B cell (primary cell): ENCODE results near the gene RNASE7. TPM values are rescaled to one million over a fixed set of nuclear protein-coding genes. Genes with fewer than 3 reads are reported as not detected.

ENCODE experiments used
- ATAC-seq: fragments of 200-7000 bp; cut with Tn5 transposase; one replicate; pipeline ENCODE4 v1.10.0; 2021; ENCODE audit warnings: low read depth, mild to moderate bottlenecking, moderate number of reproducible peaks, moderate library complexity
- CTCF ChIA-PET: fragments of 350-600 bp; sonication (Branson Sonifier 250); formaldehyde crosslinking; loops from one replicate; lab custom pipeline; 2021; ENCODE audit warnings: antibody characterized with exemption, inconsistent platforms; lab: Charles Lee
- POLR2A ChIA-PET: fragments of 350-600 bp; sonication (Branson Sonifier 250); formaldehyde crosslinking; loops from one replicate; lab custom pipeline; 2021; ENCODE audit warnings: antibody characterized with exemption; lab: Charles Lee
- DNase-seq: peaks from one replicate; pipeline ENCODE4 v3.0.0; 2013
- H2AFZ ChIP-seq: 2 replicates; pipeline ENCODE4 v1.6.1; 2012; ENCODE audit warnings: mild to moderate bottlenecking, low read depth, low read length; ENCODE audit not compliant: insufficient read depth, poor library complexity, severe bottlenecking
- H3K27ac ChIP-seq, 2 donors: 1 replicate in 1 of 2; 2 replicates in 1 of 2; pipeline ENCODE4 v1.5.1; 2012 to 2013; ENCODE audit warnings: low read length in 2 of 2, mild to moderate bottlenecking in 2 of 2, moderate library complexity in 1 of 2
- H3K27me3 ChIP-seq, 4 experiments: fragments of 200-600 bp in 1 of 4; sonication (generic) in 1 of 4; replicated peaks in 1 of 4; 1 replicate in 2 of 4; 2 replicates in 2 of 4; pipeline versions ENCODE4 v1.6.1 to v1.7.0; 2013 to 2016; ENCODE audit warnings: low read length in 3 of 4, mild to moderate bottlenecking in 2 of 4, mixed read lengths in 1 of 4, moderate library complexity in 1 of 4; ENCODE audit not compliant: insufficient read depth in 4 of 4, control insufficient read depth in 3 of 4; ENCODE audit errors: control extremely low read depth in 1 of 4
- H3K36me3 ChIP-seq, 2 experiments: replicated peaks in 1 of 2; 1 replicate in 1 of 2; 2 replicates in 1 of 2; pipeline versions ENCODE4 v1.6.1 to v1.7.1; 2013; ENCODE audit warnings: low read length in 1 of 2; ENCODE audit not compliant: insufficient read depth in 2 of 2, control insufficient read depth in 1 of 2; ENCODE audit errors: control extremely low read depth in 1 of 2, extremely low read depth in 1 of 2
- H3K4me1 ChIP-seq, 2 donors: fragments of 200-600 bp in 1 of 2; sonication (generic) in 1 of 2; 1 replicate in 1 of 2; 2 replicates in 1 of 2; pipeline versions ENCODE4 v1.5.1 to v1.6.1; 2013 to 2017; ENCODE audit warnings: low read length in 2 of 2; ENCODE audit not compliant: control insufficient read depth in 2 of 2, insufficient read depth in 2 of 2
- H3K4me2 ChIP-seq: replicated peaks from 2 replicates; pipeline ENCODE3; 2012; ENCODE audit warnings: mild to moderate bottlenecking, low read depth, low read length; ENCODE audit not compliant: poor library complexity, severe bottlenecking
- H3K4me3 ChIP-seq, 5 experiments: fragments of 200-600 bp in 1 of 5; sonication (generic) in 1 of 5; 1 replicate in 3 of 5; 2 replicates in 2 of 5; pipeline versions ENCODE4 v1.5.1 to v1.7.0; 2011 to 2016; ENCODE audit warnings: low read length in 4 of 5, mild to moderate bottlenecking in 4 of 5, low read depth in 2 of 5, control low read depth in 1 of 5, moderate library complexity in 1 of 5; ENCODE audit not compliant: insufficient read depth in 1 of 5; ENCODE audit errors: control extremely low read depth in 1 of 5, extremely low read depth in 1 of 5
- H3K79me2 ChIP-seq: fragments of 200-600 bp; sonication (generic); one replicate; pipeline ENCODE4 v1.6.0; 2016; ENCODE audit warnings: low read length; ENCODE audit not compliant: control insufficient read depth, insufficient read depth
- H3K9ac ChIP-seq: fragments of 200-600 bp; sonication (generic); 2 replicates; pipeline ENCODE4 v1.6.1; 2017; ENCODE audit warnings: mild to moderate bottlenecking, low read length, moderate library complexity
- H3K9me3 ChIP-seq, 3 donors: one replicate each; pipeline versions ENCODE4 v1.6.1 to v1.7.1; 2013; ENCODE audit warnings: low read length in 2 of 3; ENCODE audit not compliant: control insufficient read depth in 2 of 3, insufficient read depth in 1 of 3; ENCODE audit errors: control extremely low read depth in 1 of 3
- H4K20me1 ChIP-seq: 2 replicates; pipeline ENCODE4 v1.6.0; 2012; ENCODE audit warnings: mild to moderate bottlenecking, low read length; ENCODE audit not compliant: insufficient read depth, control insufficient read depth, poor library complexity, severe bottlenecking
- H3K27ac Mint-ChIP-seq: one replicate; pipeline ENCODE4 v1.8.0; 2021; ENCODE audit warnings: mixed read lengths
- H3K27me3 Mint-ChIP-seq: one replicate; pipeline ENCODE4 v1.8.0; 2021; ENCODE audit warnings: mixed read lengths
- H3K4me1 Mint-ChIP-seq: one replicate; pipeline ENCODE4 v1.8.0; 2021; ENCODE audit warnings: mixed read lengths
- H3K4me3 Mint-ChIP-seq: one replicate; pipeline ENCODE4 v1.8.0; 2021; ENCODE audit warnings: mixed read lengths
- H3K9me3 Mint-ChIP-seq: one replicate; pipeline ENCODE4 v1.8.0; 2022; ENCODE audit warnings: mixed read lengths; ENCODE audit not compliant: insufficient read depth
- CTCF ChIP-seq: fragments of 200-600 bp; IDR thresholded peaks from one replicate; pipeline ENCODE4 v1.8.0; 2022; ENCODE audit warnings: antibody characterized with exemption, mild to moderate bottlenecking
- EZH2 ChIP-seq: IDR thresholded peaks from 2 replicates; pipeline ENCODE4 v1.6.1; 2012; ENCODE audit warnings: borderline replicate concordance, low read depth, mild to moderate bottlenecking, moderate library complexity, low read length; ENCODE audit not compliant: insufficient read depth, poor library complexity, severe bottlenecking
- WGBS: methylation state at CpG from one replicate; pipeline ENCODE4 v1.1.5; 2013; ENCODE audit warnings: missing lambda C conversion rate; ENCODE audit not compliant: insufficient coverage; 5-methylcytosine and 5-hydroxymethylcytosine counted together
- intact Hi-C: fragments of 100-400 bp; cut with micrococcal nuclease; formaldehyde crosslinking; loops from one replicate; pipeline ENCODE4 v1.10.0; 2022
- polyA plus RNA-seq: library from polyadenylated mRNA; depleted of rRNA; stranded (reverse); fragments of >200 nt; gene quantifications from 2 replicates; pipeline ENCODE4 v1.2.3, GENCODE V29; 2012
- total RNA-seq, 2 donors: library from RNA; stranded (reverse); fragments of 120-200 nt in 1 of 2; gene quantifications; 1 replicate in 1 of 2; 2 replicates in 1 of 2; pipeline versions ENCODE4 v1.2.3 to v1.2.4, GENCODE V29; 2013 to 2022

Gene RNASE7
- total and polyA plus RNA-seq, 2 donors (not counting 1 experiment from before 2014, with no cell fraction given), result not detected

- Histone ChIP-seq H3K9ac (no peak overlapping the region), H3K4me2 (no peak overlapping the region)
These were observed 12.1 kb downstream of the RNASE7 start for GRCh38 chr14:21054123-21054767.

More at GRCh38 chr14:21054123-21054767, 12.1 kb downstream of the RNASE7 start:
- ChIA-PET CTCF (interaction anchor here (1.3 to 1.4 kb wide), 2 partner anchors 14 to 39 kb away, joined by 4 to 6 read pairs; no protein-coding TSS in a partner anchor), POLR2A (no interaction called here)
- no peak for ATAC-seq
- Histone ChIP-seq H3K4me1 (no peaks in the 10 kb centered on the region), H4K20me1 (no peaks in the 10 kb centered on the region), H2AFZ (no peak overlapping the region), H3K9me3 (no peaks in the 10 kb centered on the region), H3K36me3 (no peaks in the 10 kb centered on the region), H3K79me2 (no peaks in the 10 kb centered on the region), H3K27ac (no peak overlapping the region), H3K4me3 (no peak overlapping the region), H3K27me3 (peaks cover 0 to 9% (median 4%) of the 10 kb centered on the region in 4 experiments)
- Mint-ChIP-seq H3K27ac (no peak overlapping the region), H3K9me3 (no peaks in the 10 kb centered on the region), H3K27me3 (peaks cover 30% of the 10 kb centered on the region), H3K4me3 (no peak overlapping the region), H3K4me1 (no peaks in the 10 kb centered on the region)
- no peak for TF ChIP-seq CTCF
- TF ChIP-seq EZH2, result no peak
- DNase-seq, result no peak
- WGBS, result no CpG with 5 or more reads among the region's 3 CpGs
- intact Hi-C loops, result no loop called here
